ENCODE measurements around the gene GGCT.

The GGCT gene

DNA sequence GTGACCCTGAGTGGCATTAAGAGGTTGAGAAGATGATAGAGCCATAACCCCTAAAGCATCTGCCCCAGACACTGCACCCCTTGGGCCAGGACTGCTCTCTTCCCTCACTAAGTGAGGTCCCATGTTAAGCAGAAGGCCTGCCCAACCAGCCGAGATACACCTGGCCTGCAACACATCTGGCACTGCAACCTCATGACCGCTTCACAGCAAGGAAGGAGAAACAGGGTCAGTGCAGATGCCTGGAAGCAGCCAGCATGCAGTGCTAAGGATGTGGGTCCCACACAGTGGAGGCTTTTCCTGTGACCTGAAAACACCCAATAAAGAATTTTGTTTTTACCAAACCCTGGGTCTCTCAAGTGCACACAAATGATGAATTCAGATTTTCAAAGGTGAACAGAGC is 33.4 kb downstream of the GGCT start:
- H3K27ac ChIP-seq (replicated peaks), result no peak overlapping the region

DNA sequence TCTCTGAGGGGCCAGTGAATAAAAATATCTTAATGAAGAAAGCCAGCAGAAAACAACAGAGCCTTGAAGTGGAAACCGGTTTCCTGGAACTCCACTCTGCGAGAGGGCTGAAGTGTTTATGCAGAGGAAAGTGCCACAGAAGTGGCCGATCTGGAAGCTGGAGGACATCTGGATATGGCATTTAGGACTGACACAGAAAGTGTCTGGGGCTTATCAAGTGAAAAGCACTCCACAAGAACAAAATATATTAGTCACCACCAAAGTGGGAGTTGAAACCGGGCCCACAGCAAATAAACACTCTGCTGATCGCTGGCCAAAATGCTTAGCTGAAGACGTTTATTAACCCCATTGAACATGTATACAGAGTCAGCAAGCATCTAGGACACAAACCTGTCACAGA is 33.9 kb downstream of the GGCT start:
- TF ChIP-seq, protein P1, sequence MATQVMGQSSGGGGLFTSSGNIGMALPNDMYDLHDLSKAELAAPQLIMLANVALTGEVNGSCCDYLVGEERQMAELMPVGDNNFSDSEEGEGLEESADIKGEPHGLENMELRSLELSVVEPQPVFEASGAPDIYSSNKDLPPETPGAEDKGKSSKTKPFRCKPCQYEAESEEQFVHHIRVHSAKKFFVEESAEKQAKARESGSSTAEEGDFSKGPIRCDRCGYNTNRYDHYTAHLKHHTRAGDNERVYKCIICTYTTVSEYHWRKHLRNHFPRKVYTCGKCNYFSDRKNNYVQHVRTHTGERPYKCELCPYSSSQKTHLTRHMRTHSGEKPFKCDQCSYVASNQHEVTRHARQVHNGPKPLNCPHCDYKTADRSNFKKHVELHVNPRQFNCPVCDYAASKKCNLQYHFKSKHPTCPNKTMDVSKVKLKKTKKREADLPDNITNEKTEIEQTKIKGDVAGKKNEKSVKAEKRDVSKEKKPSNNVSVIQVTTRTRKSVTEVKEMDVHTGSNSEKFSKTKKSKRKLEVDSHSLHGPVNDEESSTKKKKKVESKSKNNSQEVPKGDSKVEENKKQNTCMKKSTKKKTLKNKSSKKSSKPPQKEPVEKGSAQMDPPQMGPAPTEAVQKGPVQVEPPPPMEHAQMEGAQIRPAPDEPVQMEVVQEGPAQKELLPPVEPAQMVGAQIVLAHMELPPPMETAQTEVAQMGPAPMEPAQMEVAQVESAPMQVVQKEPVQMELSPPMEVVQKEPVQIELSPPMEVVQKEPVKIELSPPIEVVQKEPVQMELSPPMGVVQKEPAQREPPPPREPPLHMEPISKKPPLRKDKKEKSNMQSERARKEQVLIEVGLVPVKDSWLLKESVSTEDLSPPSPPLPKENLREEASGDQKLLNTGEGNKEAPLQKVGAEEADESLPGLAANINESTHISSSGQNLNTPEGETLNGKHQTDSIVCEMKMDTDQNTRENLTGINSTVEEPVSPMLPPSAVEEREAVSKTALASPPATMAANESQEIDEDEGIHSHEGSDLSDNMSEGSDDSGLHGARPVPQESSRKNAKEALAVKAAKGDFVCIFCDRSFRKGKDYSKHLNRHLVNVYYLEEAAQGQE (IDR thresholded peaks at IDR 0.05; ENCODE audit: insufficient replicate concordance, low read depth), result no peak
- no peak for TF ChIP-seq SPI1 (IDR thresholded peaks at IDR 0.05; ENCODE audit: borderline replicate concordance, low read depth)
- TF ChIP-seq, protein P2, sequence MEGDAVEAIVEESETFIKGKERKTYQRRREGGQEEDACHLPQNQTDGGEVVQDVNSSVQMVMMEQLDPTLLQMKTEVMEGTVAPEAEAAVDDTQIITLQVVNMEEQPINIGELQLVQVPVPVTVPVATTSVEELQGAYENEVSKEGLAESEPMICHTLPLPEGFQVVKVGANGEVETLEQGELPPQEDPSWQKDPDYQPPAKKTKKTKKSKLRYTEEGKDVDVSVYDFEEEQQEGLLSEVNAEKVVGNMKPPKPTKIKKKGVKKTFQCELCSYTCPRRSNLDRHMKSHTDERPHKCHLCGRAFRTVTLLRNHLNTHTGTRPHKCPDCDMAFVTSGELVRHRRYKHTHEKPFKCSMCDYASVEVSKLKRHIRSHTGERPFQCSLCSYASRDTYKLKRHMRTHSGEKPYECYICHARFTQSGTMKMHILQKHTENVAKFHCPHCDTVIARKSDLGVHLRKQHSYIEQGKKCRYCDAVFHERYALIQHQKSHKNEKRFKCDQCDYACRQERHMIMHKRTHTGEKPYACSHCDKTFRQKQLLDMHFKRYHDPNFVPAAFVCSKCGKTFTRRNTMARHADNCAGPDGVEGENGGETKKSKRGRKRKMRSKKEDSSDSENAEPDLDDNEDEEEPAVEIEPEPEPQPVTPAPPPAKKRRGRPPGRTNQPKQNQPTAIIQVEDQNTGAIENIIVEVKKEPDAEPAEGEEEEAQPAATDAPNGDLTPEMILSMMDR (IDR thresholded peaks at IDR 0.05; ENCODE audit: insufficient read depth, low read length), result no peak
- H3K27ac ChIP-seq (replicated peaks), result no peak overlapping the region
- no peak overlapping the region for H3K4me3 ChIP-seq (replicated peaks; ENCODE audit: insufficient read depth, low read length)
- no peaks in the 10 kb centered on the region for H3K27me3 ChIP-seq (ENCODE audit: insufficient read depth, poor library complexity, severe bottlenecking)
- DNase-seq (ENCODE audit: low read depth in 1 of 2, low spot score in 1 of 2), result no peak

More for the DNA sequence above, 33.4 kb downstream of the GGCT start:
- no peak for DNase-seq (ENCODE audit: low read depth in 1 of 2, low spot score in 1 of 2)
- TF ChIP-seq, protein P2 (IDR thresholded peaks at IDR 0.05; ENCODE audit: insufficient read depth, low read length), result no peak
- no peak for TF ChIP-seq SPI1 (IDR thresholded peaks at IDR 0.05; ENCODE audit: borderline replicate concordance, low read depth)
- TF ChIP-seq, protein P1 (IDR thresholded peaks at IDR 0.05; ENCODE audit: insufficient replicate concordance, low read depth), result no peak
- H3K27me3 ChIP-seq (ENCODE audit: insufficient read depth, poor library complexity, severe bottlenecking), result no peaks in the 10 kb centered on the region
- H3K4me3 ChIP-seq (replicated peaks; ENCODE audit: insufficient read depth, low read length), result no peak overlapping the region

GRCh38 chr7:30470163-30470770 is 34.4 kb downstream of the GGCT start:
- Histone ChIP-seq H3K27ac (replicated peaks) (no peak overlapping the region), H3K27me3 (ENCODE audit: insufficient read depth, poor library complexity, severe bottlenecking) (no peaks in the 10 kb centered on the region), H3K4me3 (replicated peaks; ENCODE audit: insufficient read depth, low read length) (no peak overlapping the region)
- TF ChIP-seq, protein P1 (IDR thresholded peaks at IDR 0.05; ENCODE audit: insufficient replicate concordance, low read depth), result no peak
- TF ChIP-seq SPI1 (IDR thresholded peaks at IDR 0.05; ENCODE audit: borderline replicate concordance, low read depth), result no peak
- no peak for TF ChIP-seq POLR2AphosphoS5 (IDR thresholded peaks at IDR 0.05; ENCODE audit: low read depth)
- TF ChIP-seq, protein P2 (IDR thresholded peaks at IDR 0.05; ENCODE audit: insufficient read depth, low read length), result no peak
- DNase-seq (ENCODE audit: low read depth in 1 of 2, low spot score in 1 of 2), result no peak

All from HL-60 (cell line).